ENCODE measurements around the gene PEX11B. TPM values are rescaled to one million over a fixed set of nuclear protein-coding genes. Genes with fewer than 3 reads are reported as not detected.

The PEX11B gene
- total RNA-seq, 1 experiment from 2014 or later: 36.2 TPM

GRCh38 chr1:145895471-145895870 lies 23.0 kb downstream of the PEX11B start:
- DNase-seq (ENCODE audit: unreplicated experiment): no peak
- H3K9me3 Mint-ChIP-seq (ENCODE audit: unreplicated experiment): no peaks in the 10 kb centered on the region
- peaks cover 19% of the 10 kb centered on the region for H3K36me3 Mint-ChIP-seq (ENCODE audit: insufficient read depth, unreplicated experiment)
- TF ChIP-seq CTCF (IDR thresholded peaks at IDR 0.05; ENCODE audit: unreplicated experiment): no peak
- no peaks in the 10 kb centered on the region for H3K27me3 Mint-ChIP-seq (ENCODE audit: insufficient read depth, unreplicated experiment)
- ChIA-PET CTCF (interaction anchor here (0.6 to 21.0 kb wide), 5 partner anchors 15 to 85 kb away, joined by 3 to 617 read pairs (median 4); partner anchors contain the start of genes ITGA10 and NUDT17), POLR2A (interaction anchor here (0.9 to 2.7 kb wide), 6 partner anchors 11 to 59 kb away, joined by 3 to 8 read pairs (median 5); partner anchors contain the start of genes ITGA10 and PIAS3)
- H3K4me1 Mint-ChIP-seq (ENCODE audit: insufficient read depth, unreplicated experiment): peaks cover 29% of the 10 kb centered on the region
- BruUV-seq (replicated peaks): no TSS peak
- H3K27ac Mint-ChIP-seq (ENCODE audit: low read depth, unreplicated experiment): peak overlapping the region; percentile 95
- intact Hi-C loops (cut with micrococcal nuclease): no loop called here
- no peak overlapping the region for H3K4me3 Mint-ChIP-seq (ENCODE audit: unreplicated experiment)

GRCh38 chr1:145893306-145894055 lies 25.0 kb downstream of the PEX11B start:
- H3K27ac Mint-ChIP-seq (ENCODE audit: low read depth, unreplicated experiment): peak overlapping the region; percentile 95
- peaks cover 15% of the 10 kb centered on the region for H3K36me3 Mint-ChIP-seq (ENCODE audit: insufficient read depth, unreplicated experiment)
- H3K27me3 Mint-ChIP-seq (ENCODE audit: insufficient read depth, unreplicated experiment): no peaks in the 10 kb centered on the region
- no TSS peak for BruUV-seq (replicated peaks)
- TF ChIP-seq CTCF (IDR thresholded peaks at IDR 0.05; ENCODE audit: unreplicated experiment): no peak
- POLR2A ChIA-PET: interaction anchor here (0.8 to 4.7 kb wide), 15 partner anchors 9 to 142 kb away, joined by 3 to 284 read pairs (median 26); partner anchors contain the start of genes ANKRD34A, ITGA10, NUDT17 and PEX11B
- intact Hi-C loops (cut with micrococcal nuclease): no loop called here
- DNase-seq (ENCODE audit: unreplicated experiment): no peak
- H3K4me3 Mint-ChIP-seq (ENCODE audit: unreplicated experiment): no peak overlapping the region
- H3K4me1 Mint-ChIP-seq (ENCODE audit: insufficient read depth, unreplicated experiment): peaks cover 36% of the 10 kb centered on the region
- no peaks in the 10 kb centered on the region for H3K9me3 Mint-ChIP-seq (ENCODE audit: unreplicated experiment)
- CTCF ChIA-PET: interaction anchor here (1.0 to 21.0 kb wide), 14 partner anchors 9 to 146 kb away, joined by 3 to 617 read pairs (median 26); partner anchors contain the start of genes ANKRD34A, ITGA10, LIX1L and NUDT17

GRCh38 chr1:145892486-145893087 lies 25.9 kb downstream of the PEX11B start:
- ChIA-PET CTCF (interaction anchor here (0.6 to 21.0 kb wide), 38 partner anchors 10 to 203 kb away, joined by 3 to 617 read pairs (median 7); partner anchors contain the start of genes ANKRD34A, HJV, ITGA10 and LIX1L), POLR2A (interaction anchor here (0.8 to 4.7 kb wide), 34 partner anchors 10 to 143 kb away, joined by 3 to 284 read pairs (median 10); partner anchors contain the start of genes ANKRD34A, ITGA10, LIX1L and NUDT17)
- no peaks in the 10 kb centered on the region for H3K9me3 Mint-ChIP-seq (ENCODE audit: unreplicated experiment)
- TF ChIP-seq CTCF (IDR thresholded peaks at IDR 0.05; ENCODE audit: unreplicated experiment): no peak
- peak overlapping the region; percentile 95 for H3K27ac Mint-ChIP-seq (ENCODE audit: low read depth, unreplicated experiment)
- H3K4me1 Mint-ChIP-seq (ENCODE audit: insufficient read depth, unreplicated experiment): peaks cover 36% of the 10 kb centered on the region
- peaks cover 17% of the 10 kb centered on the region for H3K36me3 Mint-ChIP-seq (ENCODE audit: insufficient read depth, unreplicated experiment)
- H3K27me3 Mint-ChIP-seq (ENCODE audit: insufficient read depth, unreplicated experiment): no peaks in the 10 kb centered on the region
- intact Hi-C loops (cut with micrococcal nuclease): loop anchor here (1.0 kb wide), 5 partner anchors 18 to 121 kb away; partner anchors contain the start of genes ITGA10 and RBM8A
- BruUV-seq (replicated peaks): TSS peak; percentile 91
- DNase-seq (ENCODE audit: unreplicated experiment): peak; percentile 72
- peak overlapping the region; percentile 57 for H3K4me3 Mint-ChIP-seq (ENCODE audit: unreplicated experiment)
